ENCODE data around the gene STIM1.

- TF ChIP-seq GATA3 (IDR thresholded peaks at IDR 0.05; ENCODE audit: low read depth, low read length) (no peak), GATA2 (IDR thresholded peaks at IDR 0.05; ENCODE audit: low read depth, low read length) (no peak)
Observed at GRCh38 chr11:4071914-4072313, 216.4 kb downstream of the STIM1 start.
